RWPE2 (cell line): ENCODE measurements around the gene GPN2.

Experiments used
- ATAC-seq: fragments of 200-7000 bp; cut with Tn5 transposase; 3 replicates; pipeline ENCODE4 v1.9.1; 2021; ENCODE audit warnings: low read depth
- DNase-seq: peaks from one replicate; pipeline ENCODE4 v3.0.0-alpha.2; 2020; ENCODE audit warnings: low spot score
- H3K27ac ChIP-seq: fragments of 450-650 bp; 2 replicates; pipeline ENCODE4 v1.5.1; 2017; ENCODE audit warnings: mild to moderate bottlenecking; ENCODE audit not compliant: poor library complexity, severe bottlenecking
- H3K27me3 ChIP-seq: fragments of 250-450 bp; sonication (Bioruptor Pico); 2 replicates; pipeline ENCODE4 v1.5.1; 2021; ENCODE audit warnings: mild to moderate bottlenecking, moderate library complexity; ENCODE audit not compliant: insufficient read depth, poor library complexity, severe bottlenecking
- H3K36me3 ChIP-seq: fragments of 250-450 bp; sonication (Bioruptor Pico); 2 replicates; pipeline ENCODE4 v1.5.1; 2020; ENCODE audit warnings: low read depth, mild to moderate bottlenecking, moderate library complexity
- H3K4me1 ChIP-seq: fragments of 250-450 bp; sonication (Bioruptor Pico); 2 replicates; pipeline ENCODE4 v1.5.1; 2021; ENCODE audit warnings: mild to moderate bottlenecking, moderate library complexity; ENCODE audit not compliant: insufficient read depth, poor library complexity, severe bottlenecking
- H3K4me3 ChIP-seq: fragments of 250-450 bp; sonication (Bioruptor Pico); 2 replicates; pipeline ENCODE4 v1.5.1; 2021; ENCODE audit warnings: mild to moderate bottlenecking, moderate library complexity; ENCODE audit not compliant: severe bottlenecking
- H3K9me3 ChIP-seq: fragments of 250-450 bp; sonication (Bioruptor Pico); 2 replicates; pipeline ENCODE4 v1.5.1; 2021; ENCODE audit warnings: mild to moderate bottlenecking, moderate library complexity; ENCODE audit not compliant: severe bottlenecking
- TF ChIP-seq, protein P1 (sequence below): fragments of 450-650 bp; IDR thresholded peaks from one replicate; pipeline ENCODE4 v1.5.1; 2017; ENCODE audit warnings: mild to moderate bottlenecking, moderate library complexity; ENCODE audit not compliant: poor library complexity, severe bottlenecking

GPN2 gene

GRCh38 chr1:26915204-26915842 lies 25.2 kb upstream of the GPN2 start:
- TF ChIP-seq, protein P1, sequence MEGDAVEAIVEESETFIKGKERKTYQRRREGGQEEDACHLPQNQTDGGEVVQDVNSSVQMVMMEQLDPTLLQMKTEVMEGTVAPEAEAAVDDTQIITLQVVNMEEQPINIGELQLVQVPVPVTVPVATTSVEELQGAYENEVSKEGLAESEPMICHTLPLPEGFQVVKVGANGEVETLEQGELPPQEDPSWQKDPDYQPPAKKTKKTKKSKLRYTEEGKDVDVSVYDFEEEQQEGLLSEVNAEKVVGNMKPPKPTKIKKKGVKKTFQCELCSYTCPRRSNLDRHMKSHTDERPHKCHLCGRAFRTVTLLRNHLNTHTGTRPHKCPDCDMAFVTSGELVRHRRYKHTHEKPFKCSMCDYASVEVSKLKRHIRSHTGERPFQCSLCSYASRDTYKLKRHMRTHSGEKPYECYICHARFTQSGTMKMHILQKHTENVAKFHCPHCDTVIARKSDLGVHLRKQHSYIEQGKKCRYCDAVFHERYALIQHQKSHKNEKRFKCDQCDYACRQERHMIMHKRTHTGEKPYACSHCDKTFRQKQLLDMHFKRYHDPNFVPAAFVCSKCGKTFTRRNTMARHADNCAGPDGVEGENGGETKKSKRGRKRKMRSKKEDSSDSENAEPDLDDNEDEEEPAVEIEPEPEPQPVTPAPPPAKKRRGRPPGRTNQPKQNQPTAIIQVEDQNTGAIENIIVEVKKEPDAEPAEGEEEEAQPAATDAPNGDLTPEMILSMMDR = no peak
- H3K4me3 ChIP-seq = no peak overlapping the region
- no peaks in the 10 kb centered on the region for H3K4me1 ChIP-seq
- no peak overlapping the region for H3K27ac ChIP-seq
- H3K9me3 ChIP-seq = no peaks in the 10 kb centered on the region
- no peaks in the 10 kb centered on the region for H3K27me3 ChIP-seq
- no peaks in the 10 kb centered on the region for H3K36me3 ChIP-seq
- DNase-seq (no peak), ATAC-seq (no peak)

DNA sequence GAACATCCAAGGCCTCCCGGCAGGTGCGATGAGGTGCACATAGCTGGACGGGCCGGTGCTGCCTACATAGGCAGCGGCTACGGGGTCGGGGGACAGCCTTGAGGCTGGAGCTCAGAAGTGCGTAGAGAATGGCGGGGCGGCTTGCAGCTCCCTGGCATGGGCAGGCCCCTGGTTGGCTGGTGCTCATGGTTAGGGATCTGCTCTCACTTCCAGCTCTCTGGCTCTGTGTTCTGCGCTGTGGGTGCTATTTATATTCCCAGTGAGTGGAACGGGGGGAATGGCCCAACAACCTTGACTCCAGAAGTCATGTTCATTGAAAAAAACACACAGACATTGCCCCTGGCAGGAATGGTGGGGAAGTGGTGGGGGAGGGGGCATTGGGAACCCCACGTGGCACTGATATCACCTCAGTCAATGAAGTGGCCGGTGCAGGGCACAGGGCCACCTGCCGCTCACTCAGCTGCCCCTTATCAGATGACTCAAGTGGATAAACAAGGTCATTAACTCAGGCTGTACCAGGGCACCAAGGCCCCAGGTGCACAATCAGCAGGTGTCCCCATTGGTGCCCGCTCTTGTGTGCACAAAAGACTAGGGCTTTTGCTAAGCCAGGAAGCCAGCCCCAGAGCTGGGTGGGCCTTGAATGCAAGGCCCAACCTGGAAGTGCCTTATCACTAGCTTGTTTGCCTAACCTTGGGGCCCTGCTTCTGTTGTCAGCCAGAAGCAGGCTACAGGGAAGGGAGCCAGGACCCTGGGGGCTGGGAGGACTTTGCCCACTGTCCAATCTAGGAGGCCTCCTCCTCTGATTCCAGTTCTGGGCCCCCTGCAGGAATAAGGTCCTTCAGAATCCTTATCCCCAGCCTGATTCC lies 23.9 kb upstream of the GPN2 start, which contains the start of gene NR0B2:
Gene NR0B2, minus strand, starts transcription at position 222 of the 866 bp plus-strand sequence. Its CDS starts 35 bp downstream, at position 187.
- no peak for DNase-seq

DNA sequence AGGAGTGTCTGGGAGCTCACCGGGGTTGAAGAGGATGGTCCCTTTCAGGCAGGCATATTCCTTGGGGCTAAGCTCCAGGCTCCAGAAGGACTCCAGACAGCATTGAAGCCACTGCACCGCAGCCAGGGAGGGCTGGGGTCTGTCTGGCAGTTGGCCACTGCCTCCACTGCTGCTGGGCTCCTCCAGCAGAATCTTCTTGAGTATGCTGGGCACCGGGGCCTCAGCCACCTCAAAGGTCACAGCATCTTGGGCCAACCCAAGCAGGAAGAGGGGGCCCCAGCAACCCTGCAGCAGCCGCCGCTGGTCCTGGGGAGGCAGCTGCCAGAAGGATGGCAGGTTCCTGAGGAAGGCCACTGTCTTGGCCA lies 23.3 kb upstream of the GPN2 start:
- H3K27ac ChIP-seq = no peak overlapping the region
- no peak for ATAC-seq

More for the DNA sequence above, 23.9 kb upstream of the GPN2 start, which contains the start of gene NR0B2:
- Histone ChIP-seq H3K4me3 (no peak within 1 kb of the TSS), H3K4me1 (no peaks in the 10 kb centered on the region), H3K27ac (no peak within 1 kb of the TSS), H3K36me3 (no peaks in the 10 kb centered on the region), H3K27me3 (no peaks in the 10 kb centered on the region), H3K9me3 (no peaks in the 10 kb centered on the region)
- TF ChIP-seq, protein P1 = no peak
- ATAC-seq = no peak

DNA sequence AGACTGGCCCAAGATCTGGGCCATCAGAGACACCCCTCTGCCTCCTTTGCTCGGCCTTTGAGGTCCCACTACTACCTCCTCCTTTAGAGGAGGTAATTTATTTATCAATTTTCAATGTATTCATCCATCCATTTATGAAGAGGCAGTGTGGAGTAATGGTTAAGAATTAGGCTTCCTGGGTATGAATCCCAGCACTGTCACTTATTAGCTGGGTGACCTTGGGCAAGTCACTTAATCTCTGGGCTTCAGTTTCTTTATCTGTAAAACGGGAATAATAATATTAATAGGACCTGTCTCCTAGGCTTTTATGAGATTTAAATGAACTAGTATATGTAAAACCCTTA lies 22.0 kb upstream of the GPN2 start:
- Histone ChIP-seq H3K4me1 (peaks cover 2% of the 10 kb centered on the region), H3K27me3 (no peaks in the 10 kb centered on the region), H3K9me3 (no peaks in the 10 kb centered on the region), H3K27ac (no peak overlapping the region), H3K36me3 (no peaks in the 10 kb centered on the region), H3K4me3 (no peak overlapping the region)
- TF ChIP-seq, protein P1 = no peak
- DNase-seq (no peak), ATAC-seq (no peak)

More for the DNA sequence above, 23.3 kb upstream of the GPN2 start:
- no peak for DNase-seq
- no peak overlapping the region for H3K4me3 ChIP-seq
- H3K9me3 ChIP-seq = no peaks in the 10 kb centered on the region
- H3K4me1 ChIP-seq = no peaks in the 10 kb centered on the region
- H3K27me3 ChIP-seq = no peaks in the 10 kb centered on the region
- H3K36me3 ChIP-seq = no peaks in the 10 kb centered on the region
- TF ChIP-seq, protein P1 = no peak
